ENCODE measurements around the gene PIAS4. TPM values are rescaled to one million over a fixed set of nuclear protein-coding genes. Genes with fewer than 3 reads are reported as not detected.

Gene PIAS4
- total RNA-seq, 1 donor, result 23.8 TPM

- TF ChIP-seq, protein P1, sequence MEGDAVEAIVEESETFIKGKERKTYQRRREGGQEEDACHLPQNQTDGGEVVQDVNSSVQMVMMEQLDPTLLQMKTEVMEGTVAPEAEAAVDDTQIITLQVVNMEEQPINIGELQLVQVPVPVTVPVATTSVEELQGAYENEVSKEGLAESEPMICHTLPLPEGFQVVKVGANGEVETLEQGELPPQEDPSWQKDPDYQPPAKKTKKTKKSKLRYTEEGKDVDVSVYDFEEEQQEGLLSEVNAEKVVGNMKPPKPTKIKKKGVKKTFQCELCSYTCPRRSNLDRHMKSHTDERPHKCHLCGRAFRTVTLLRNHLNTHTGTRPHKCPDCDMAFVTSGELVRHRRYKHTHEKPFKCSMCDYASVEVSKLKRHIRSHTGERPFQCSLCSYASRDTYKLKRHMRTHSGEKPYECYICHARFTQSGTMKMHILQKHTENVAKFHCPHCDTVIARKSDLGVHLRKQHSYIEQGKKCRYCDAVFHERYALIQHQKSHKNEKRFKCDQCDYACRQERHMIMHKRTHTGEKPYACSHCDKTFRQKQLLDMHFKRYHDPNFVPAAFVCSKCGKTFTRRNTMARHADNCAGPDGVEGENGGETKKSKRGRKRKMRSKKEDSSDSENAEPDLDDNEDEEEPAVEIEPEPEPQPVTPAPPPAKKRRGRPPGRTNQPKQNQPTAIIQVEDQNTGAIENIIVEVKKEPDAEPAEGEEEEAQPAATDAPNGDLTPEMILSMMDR (IDR thresholded peaks at IDR 0.05; ENCODE audit: insufficient read depth, low read length), result no peak
- H3K4me3 ChIP-seq (ENCODE audit: low read depth, low read length), result no peak overlapping the region
- DNase-seq (ENCODE audit: low read depth), result no peak
Observed at GRCh38 chr19:4042731-4043082, 35.2 kb downstream of the PIAS4 start.

- H3K4me3 ChIP-seq (ENCODE audit: low read depth, low read length), result no peak overlapping the region
- no peak for DNase-seq (ENCODE audit: low read depth)
- TF ChIP-seq, protein P1 (IDR thresholded peaks at IDR 0.05; ENCODE audit: insufficient read depth, low read length), result no peak
Observed at GRCh38 chr19:4043401-4043800, 35.9 kb downstream of the PIAS4 start.

- TF ChIP-seq, protein P1 (IDR thresholded peaks at IDR 0.05; ENCODE audit: insufficient read depth, low read length), result no peak
- DNase-seq (ENCODE audit: low read depth), result no peak
- H3K4me3 ChIP-seq (ENCODE audit: low read depth, low read length), result no peak overlapping the region
Observed at GRCh38 chr19:4043966-4044715, 36.6 kb downstream of the PIAS4 start.

DNA sequence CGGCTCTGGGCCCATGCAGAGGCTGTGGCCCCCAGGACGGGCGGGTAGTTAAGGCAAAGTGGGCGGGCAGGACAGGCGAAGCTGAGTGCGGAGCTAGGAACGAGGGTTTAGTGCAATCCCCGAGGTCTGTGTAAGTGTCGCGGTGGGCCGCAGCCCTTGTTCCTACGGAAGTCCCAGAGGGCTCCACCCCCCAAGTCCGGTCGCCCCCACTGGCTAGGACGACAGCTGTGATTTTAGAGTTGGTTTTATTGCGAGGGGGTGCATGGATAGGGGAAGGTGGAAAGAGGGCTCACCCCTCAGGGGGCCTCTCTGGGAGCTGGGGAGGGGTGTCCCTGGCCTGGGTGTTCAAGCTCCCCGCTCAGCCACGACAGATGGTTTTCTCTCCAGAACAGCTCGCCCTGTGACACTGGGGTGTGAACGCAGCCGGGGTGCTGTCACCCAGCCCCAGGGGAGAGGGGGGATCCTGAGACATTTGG lies 37.5 kb downstream of the PIAS4 start:
- TF ChIP-seq, protein P1 (IDR thresholded peaks at IDR 0.05; ENCODE audit: insufficient read depth, low read length), result no peak
- no peak for DNase-seq (ENCODE audit: low read depth)
- H3K4me3 ChIP-seq (ENCODE audit: low read depth, low read length), result no peak overlapping the region

- TF ChIP-seq, protein P1 (IDR thresholded peaks at IDR 0.05; ENCODE audit: insufficient read depth, low read length), result no peak
- H3K4me3 ChIP-seq (ENCODE audit: low read depth, low read length), result no peak overlapping the region
- DNase-seq (ENCODE audit: low read depth), result no peak
Observed at GRCh38 chr19:4045597-4046361, 38.2 kb downstream of the PIAS4 start.

- no peak for DNase-seq (ENCODE audit: low read depth)
Observed at GRCh38 chr19:4046362-4046691, 38.8 kb downstream of the PIAS4 start.

More at GRCh38 chr19:4046362-4046691, 38.8 kb downstream of the PIAS4 start:
- TF ChIP-seq, protein P1 (IDR thresholded peaks at IDR 0.05; ENCODE audit: insufficient read depth, low read length), result no peak
- H3K4me3 ChIP-seq (ENCODE audit: low read depth, low read length), result no peak overlapping the region
